SIG-M5 (cell line): ENCODE data around the gene IDH3B.

Experiments used
- DNase-seq: peaks from one replicate; lab custom pipeline; 2025; lab: John Stamatoyannopoulos, UW

The IDH3B gene

GRCh38 chr20:2617099-2617714 is 46.8 kb downstream of the IDH3B start:
- DNase-seq = no peak

- no peak for DNase-seq
These were observed 47.4 kb downstream of the IDH3B start for GRCh38 chr20:2616634-2617033.

GRCh38 chr20:2612073-2612472 is 51.9 kb downstream of the IDH3B start:
- no peak for DNase-seq

GRCh38 chr20:2610941-2611720 is 52.9 kb downstream of the IDH3B start:
- no peak for DNase-seq

GRCh38 chr20:2610326-2610725 is 53.7 kb downstream of the IDH3B start:
- no peak for DNase-seq
